Middle frontal gyrus (tissue), 1 donor: ENCODE results near the gene DNAL1.
"Not testable (repeated sequence)": the region's sequence is repeated elsewhere in the genome, so short reads cannot be mapped to it uniquely, and the experiment has no call there.

ENCODE experiments used
- DNase-seq: peaks from one replicate; pipeline ENCODE4 v3.0.0-alpha.2; 2015; ENCODE audit warnings: low spot score; ENCODE audit errors: extremely low spot score

The DNAL1 gene

GRCh38 chr14:73644531-73645247 lies at the start of gene DNAL1:
Gene DNAL1 (plus strand): TSS chr14:73644986. CDS start chr14:73645040, 54 bp downstream.
- DNase-seq, result peak; percentile 84

- DNase-seq, result no peak
Measured at GRCh38 chr14:73599499-73599898, 45.3 kb upstream of the DNAL1 start.

- no peak for DNase-seq
Measured at GRCh38 chr14:73602994-73603393, 41.8 kb upstream of the DNAL1 start.

DNA sequence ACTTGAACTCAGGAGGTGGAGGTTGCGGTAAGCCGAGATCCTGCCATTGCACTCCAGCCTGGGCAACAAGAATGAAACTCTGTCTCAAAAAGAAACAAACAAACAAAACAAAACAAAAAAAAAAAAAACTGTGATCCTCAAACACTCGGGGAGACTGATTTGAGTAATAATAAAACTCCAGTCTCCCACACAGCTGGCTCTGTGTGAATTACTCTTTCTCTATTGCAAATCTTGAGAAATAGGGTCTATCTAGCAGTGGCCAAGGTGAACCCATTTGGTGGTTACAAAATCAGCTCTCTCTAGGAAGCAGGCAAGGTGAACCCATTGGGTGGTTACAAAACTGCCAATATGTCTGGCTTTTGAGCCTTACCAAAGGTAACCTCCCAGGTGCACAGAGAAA lies 38.5 kb upstream of the DNAL1 start:
- no peak for DNase-seq

- no peak for DNase-seq
Measured at GRCh38 chr14:73607241-73607640, 37.5 kb upstream of the DNAL1 start.

DNA sequence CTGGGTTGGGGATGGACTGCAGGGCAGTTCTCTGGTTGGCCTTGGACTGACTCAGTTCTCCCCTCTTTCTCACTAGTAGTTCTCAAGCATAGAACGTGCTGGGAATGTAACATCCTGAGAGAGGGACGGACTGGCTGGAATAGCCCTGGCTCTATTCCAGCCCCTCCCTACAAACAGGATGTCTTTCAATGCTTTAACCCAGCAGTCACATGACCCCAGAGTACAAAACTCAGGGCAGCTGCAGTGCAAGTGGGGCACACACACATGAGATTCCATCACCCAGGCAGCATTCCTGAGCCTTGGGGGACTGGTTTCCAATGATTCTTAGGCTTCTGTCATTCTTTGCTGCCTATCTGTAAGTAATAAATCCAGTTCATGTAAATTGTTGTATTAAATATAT lies 34.1 kb upstream of the DNAL1 start:
- DNase-seq, result no peak

DNA sequence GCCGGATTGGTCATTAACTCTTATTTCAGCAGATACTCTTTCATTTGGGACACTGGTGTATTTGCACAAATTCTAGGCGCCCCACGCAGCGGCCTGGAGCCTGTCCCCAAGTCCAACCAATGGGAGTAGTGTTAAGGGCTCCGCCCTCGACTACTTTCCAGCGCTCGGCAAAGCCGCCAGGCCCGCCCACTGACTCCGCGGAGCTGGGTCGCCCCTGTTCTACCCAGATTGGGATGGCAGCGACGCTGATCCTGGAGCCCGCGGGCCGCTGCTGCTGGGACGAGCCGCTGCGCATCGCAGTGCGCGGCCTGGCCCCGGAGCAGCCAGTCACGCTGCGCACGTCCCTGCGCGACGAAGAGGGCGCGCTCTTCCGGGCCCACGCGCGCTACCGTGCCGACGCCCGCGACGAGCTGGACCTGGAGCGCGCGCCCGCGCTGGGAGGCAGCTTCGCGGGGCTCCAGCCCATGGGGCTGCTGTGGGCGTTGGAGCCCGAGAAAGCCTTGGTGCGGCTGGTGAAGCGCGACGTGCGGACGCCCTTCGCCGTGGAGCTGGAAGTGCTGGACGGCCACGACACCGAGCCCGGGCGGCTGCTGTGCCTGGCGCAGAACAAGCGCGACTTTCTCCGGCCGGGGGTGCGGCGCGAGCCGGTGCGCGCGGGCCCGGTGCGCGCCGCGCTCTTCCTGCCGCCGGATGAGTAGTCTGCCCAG lies 32.3 kb upstream of the DNAL1 start, which contains the start of gene ACOT6:
ACOT6 (plus strand) TSS at position 179 of the 707 bp plus-strand sequence; CDS start at position 234, 55 bp downstream.
- DNase-seq, result peak; percentile 46

DNA sequence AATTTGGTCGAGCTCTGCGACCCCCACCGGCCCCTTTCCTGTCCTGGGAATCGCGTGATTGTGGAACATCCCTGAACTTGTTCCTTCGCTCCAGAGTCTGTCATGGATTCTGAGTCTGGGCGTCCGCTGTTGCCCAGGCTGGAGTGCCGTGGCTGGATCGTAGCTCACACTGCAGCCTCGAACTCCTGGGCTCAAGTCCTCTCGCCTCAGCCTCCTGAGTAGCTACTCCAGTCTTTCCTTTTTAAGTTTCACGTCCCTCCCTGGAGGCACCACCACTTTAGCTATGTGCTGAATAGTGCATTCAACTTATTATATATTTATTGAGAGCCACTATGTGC lies 31.8 kb upstream of the DNAL1 start:
- peak; percentile 9 for DNase-seq

DNA sequence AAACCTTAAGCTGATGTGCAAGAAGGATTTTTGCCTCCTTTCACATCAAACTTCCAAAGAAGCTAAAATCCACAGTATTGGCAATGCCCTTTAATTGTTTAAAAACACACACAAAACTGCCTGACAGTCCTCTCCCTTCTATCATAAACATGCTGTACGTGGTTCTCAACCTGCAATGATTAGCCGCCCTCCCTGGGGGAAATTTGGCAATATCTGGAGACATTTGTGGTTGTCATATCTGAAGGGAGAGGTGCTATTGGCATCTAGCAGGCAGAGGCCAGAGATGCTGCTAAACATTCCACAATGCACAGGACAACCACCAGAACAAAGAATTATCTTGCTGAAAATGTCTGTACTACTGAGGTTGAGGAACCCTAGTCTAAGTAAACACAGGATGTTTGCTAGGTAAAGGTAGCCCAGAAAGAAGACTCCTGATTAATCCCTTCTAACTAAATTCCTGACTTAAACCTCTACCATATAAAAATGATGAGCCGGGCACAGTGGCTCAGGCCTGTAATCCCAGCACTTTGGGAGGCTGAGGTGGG lies 31.3 kb upstream of the DNAL1 start:
- no peak for DNase-seq

- DNase-seq, result no peak
Measured at GRCh38 chr14:73616831-73617230, 28.0 kb upstream of the DNAL1 start.

- no peak for DNase-seq
Measured at GRCh38 chr14:73619524-73619923, 25.3 kb upstream of the DNAL1 start.

GRCh38 chr14:73620268-73620667 lies 24.5 kb upstream of the DNAL1 start:
- no peak for DNase-seq

GRCh38 chr14:73623504-73624054 lies 21.2 kb upstream of the DNAL1 start:
- DNase-seq, result no peak

GRCh38 chr14:73625706-73626105 lies 19.1 kb upstream of the DNAL1 start:
- no peak for DNase-seq

- no peak for DNase-seq
Measured at GRCh38 chr14:73627151-73627558, 17.6 kb upstream of the DNAL1 start.

DNA sequence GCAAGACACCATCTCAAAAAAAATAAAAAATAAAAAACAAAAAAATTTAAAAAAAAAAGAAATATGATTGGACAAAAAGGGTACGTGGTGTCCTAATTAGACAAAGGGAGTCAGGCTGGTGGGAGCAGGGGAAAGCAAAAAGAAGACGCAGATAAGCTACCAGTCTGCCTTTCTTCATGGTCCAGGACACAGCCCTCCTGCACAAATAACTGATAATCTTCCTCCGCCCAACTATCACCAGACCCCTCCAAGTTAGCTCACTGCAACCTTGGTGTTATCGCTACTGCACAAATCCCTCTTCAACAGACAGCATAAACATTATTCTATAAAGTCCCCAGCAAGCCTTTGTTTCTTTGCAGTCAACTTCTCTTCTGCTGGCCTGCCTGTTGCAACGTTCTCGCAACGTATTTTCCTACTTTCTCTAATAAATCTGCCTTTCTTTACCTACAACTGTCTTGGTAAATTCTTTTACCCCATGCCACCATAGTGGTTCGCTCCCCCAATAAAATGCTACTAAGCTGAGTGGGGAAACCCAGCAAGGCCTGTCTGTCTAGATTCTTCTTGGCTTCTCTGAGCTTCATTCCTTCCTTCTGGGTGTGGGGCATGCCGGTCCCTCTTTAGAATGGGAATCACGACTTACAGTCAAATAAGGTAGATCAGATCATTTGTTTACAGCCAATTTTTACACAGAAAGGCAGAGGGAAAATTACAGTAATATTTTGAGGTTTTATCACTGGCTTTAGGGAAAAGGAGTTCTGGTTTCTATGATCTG lies 14.6 kb upstream of the DNAL1 start:
- no peak for DNase-seq

DNA sequence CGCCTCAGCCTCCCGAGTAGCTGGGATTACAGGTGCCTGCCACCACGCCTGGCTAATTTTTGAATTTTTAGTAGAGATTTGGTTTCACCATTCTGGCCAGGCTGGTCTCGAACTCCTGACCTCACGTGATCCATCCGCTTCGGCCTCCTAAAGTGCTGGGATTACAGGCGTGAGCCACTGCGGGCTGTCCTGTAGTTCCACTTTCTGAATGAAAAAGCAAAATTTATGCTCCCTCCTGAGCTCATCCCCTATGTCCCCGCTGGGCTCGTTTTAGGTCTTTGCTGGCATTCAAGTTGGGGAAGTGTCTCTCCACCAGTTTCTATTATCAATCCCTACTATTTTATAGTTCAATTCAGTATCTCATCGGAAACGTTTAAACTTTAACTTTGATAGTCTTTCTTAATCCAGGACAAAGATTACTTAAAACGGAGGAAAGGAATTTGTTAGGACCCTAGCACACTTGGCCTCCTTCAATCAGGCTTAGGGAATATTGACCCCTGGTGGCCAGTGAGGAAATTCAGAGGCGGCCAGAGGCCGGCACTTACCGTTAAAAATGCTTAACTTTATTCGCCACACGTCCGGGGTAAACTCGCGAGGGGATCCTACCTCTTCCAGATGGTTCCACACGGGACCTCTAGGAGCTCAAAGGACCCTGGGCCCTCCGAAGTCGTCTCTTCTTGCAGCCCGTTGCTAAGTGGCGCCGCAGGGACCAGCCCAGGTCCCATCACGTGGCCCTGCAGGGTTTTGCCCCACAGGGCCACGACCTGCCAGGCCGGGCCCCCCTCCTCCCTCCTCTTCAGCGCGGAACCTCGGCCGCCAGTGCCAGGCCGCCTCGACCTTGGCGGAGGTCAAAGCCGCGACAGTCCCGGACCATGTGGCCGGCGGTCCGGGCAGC lies 11.4 kb upstream of the DNAL1 start:
- DNase-seq, result peak; percentile 50

DNA sequence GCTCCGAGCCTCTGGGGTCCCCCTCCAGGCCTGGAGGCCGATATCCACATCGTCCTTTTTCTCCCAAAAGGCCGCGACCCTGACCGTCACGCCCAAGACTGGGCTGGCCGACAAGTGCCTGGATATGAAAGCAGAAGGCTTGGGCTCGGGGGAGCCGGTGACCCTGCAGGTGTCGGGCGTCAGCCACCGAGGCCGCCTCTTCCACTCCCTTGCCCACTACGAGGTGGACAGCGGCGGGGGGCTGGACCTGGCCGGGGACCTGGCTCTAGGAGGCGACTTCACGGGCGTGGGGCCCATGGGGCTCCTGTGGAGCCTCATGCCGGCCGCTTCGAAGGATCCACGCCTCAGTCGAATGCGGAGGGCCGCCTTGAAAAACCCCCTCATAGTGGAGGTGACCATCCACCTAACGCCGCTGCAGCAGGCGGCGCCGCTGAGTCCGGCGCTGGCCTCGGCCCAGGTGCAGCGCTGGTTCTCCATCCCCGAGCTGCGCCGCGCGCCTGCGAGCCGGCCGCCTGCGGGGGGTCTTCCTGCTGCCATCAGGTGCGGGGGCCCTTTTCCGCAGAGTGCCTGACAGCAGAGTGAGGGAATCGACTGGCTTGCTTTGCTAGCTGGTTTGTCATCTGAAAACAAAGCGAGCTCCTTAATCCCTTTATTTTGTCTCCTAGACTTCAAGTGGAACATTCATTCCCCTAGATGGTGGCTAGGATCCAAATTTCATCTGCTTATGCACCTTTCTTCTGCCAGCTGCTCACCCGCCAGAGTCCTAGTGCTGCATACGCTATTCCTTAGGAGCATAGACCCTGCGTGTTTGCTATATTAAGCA lies 10.6 kb upstream of the DNAL1 start:
- DNase-seq, result no peak

GRCh38 chr14:73636355-73636754 lies 8.4 kb upstream of the DNAL1 start:
- not testable (repeated sequence) for DNase-seq

DNA sequence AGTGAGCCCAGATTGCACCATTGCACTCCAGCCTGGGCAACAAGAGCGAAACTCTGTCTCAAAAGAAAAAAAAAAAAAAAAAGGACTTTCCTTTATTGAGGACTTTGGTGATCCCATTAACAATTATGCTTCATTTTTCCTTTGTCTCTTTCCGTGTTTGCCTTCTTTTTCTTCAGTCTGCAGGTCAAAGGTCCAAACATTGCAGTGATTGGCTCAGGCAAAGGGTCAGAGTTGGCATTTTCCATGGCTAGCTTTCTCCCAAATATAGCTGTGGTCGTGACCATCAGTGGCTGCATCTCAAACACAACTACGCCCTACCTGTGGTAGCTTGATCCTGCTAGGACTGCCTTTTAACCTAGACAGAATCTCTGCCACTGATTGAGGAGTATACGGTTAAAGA lies 7.0 kb upstream of the DNAL1 start:
- no peak for DNase-seq
